H1 (cell line): ENCODE data around the gene MYL5. TPM values are rescaled to one million over a fixed set of nuclear protein-coding genes. Genes with fewer than 3 reads are reported as not detected.
A peak's percentile ranks its signal among the peaks of the same experiment; 100 is the strongest.

ENCODE experiments used
- CTCF ChIA-PET: fragments of 300-600 bp; sonication (Branson Sonifier 250); formaldehyde crosslinking; loops from one replicate; lab custom pipeline; 2021; ENCODE audit not compliant: partially characterized antibody; lab: Charles Lee
- POLR2A ChIA-PET: fragments of 300-600 bp; sonication (Branson Sonifier 250); formaldehyde crosslinking; loops from one replicate; lab custom pipeline; 2021; ENCODE audit warnings: inconsistent platforms; ENCODE audit not compliant: partially characterized antibody; lab: Charles Lee
- DNase-seq, 2 experiments: peaks; one replicate each; pipeline versions ENCODE4 v3.0.0 to v3.0.0-alpha.2; 2010 to 2022; ENCODE audit warnings: low spot score in 2 of 2, low read depth in 1 of 2, mixed read lengths in 1 of 2
- FAIRE-seq: peaks from 2 replicates; lab custom pipeline; 2011; peaks lifted over from hg19 to GRCh38; lab: Jason Lieb, UNC
- H2AFZ ChIP-seq: 2 replicates; pipeline ENCODE4 v1.8.1; 2012; ENCODE audit warnings: low read length, inconsistent platforms
- H2AK5ac ChIP-seq: 2 replicates; pipeline ENCODE4 v1.6.1; 2013; ENCODE audit warnings: low read depth, low read length
- H2BK120ac ChIP-seq: replicated peaks from 2 replicates; pipeline ENCODE3; 2013; ENCODE audit warnings: low read depth, low read length, inconsistent platforms
- H2BK12ac ChIP-seq: 2 replicates; pipeline ENCODE4 v1.6.1; 2013; ENCODE audit warnings: low read depth, low read length
- H2BK15ac ChIP-seq: 2 replicates; pipeline ENCODE4 v1.6.1; 2013; ENCODE audit warnings: low read length
- H2BK20ac ChIP-seq: 2 replicates; pipeline ENCODE4 v1.6.1; 2013; ENCODE audit warnings: low read length
- H2BK5ac ChIP-seq: 2 replicates; pipeline ENCODE4 v1.6.1; 2013; ENCODE audit warnings: low read depth, low read length
- H3K14ac ChIP-seq: 2 replicates; pipeline ENCODE4 v1.6.1; 2013; ENCODE audit warnings: inconsistent platforms; ENCODE audit not compliant: insufficient read length
- H3K18ac ChIP-seq: 2 replicates; pipeline ENCODE4 v1.6.1; 2013; ENCODE audit warnings: low read length; ENCODE audit errors: extremely low read depth
- H3K23ac ChIP-seq: 2 replicates; pipeline ENCODE4 v1.6.1; 2013; ENCODE audit warnings: inconsistent platforms; ENCODE audit not compliant: insufficient read length
- H3K23me2 ChIP-seq: 2 replicates; pipeline ENCODE4 v1.6.1; 2013; ENCODE audit warnings: low read depth, low read length
- H3K27ac ChIP-seq: 2 replicates; pipeline ENCODE4 v1.6.1; 2011; ENCODE audit warnings: low read depth, low read length, inconsistent platforms
- H3K27me3 ChIP-seq, 4 experiments: replicated peaks in 1 of 4; 1 replicate in 1 of 4; 2 replicates in 3 of 4; pipeline versions ENCODE4 v1.6.1 to v1.8.1; 2011 to 2013; ENCODE audit warnings: low read length in 3 of 4, mild to moderate bottlenecking in 3 of 4, inconsistent platforms in 2 of 4, mixed read lengths in 2 of 4, moderate library complexity in 1 of 4; ENCODE audit not compliant: control insufficient read depth in 3 of 4, insufficient read depth in 3 of 4; ENCODE audit errors: extremely low read depth in 1 of 4
- H3K36me3 ChIP-seq, 4 experiments: 2 replicates each; pipeline versions ENCODE4 v1.6.1 to v1.8.1; 2011 to 2013; ENCODE audit warnings: mild to moderate bottlenecking in 4 of 4, low read length in 3 of 4, moderate library complexity in 2 of 4, control low read depth in 1 of 4, inconsistent platforms in 1 of 4; ENCODE audit not compliant: insufficient read depth in 4 of 4, control insufficient read depth in 2 of 4
- H3K4ac ChIP-seq: replicated peaks from 2 replicates; pipeline ENCODE3; 2013; ENCODE audit warnings: low read length, low read depth, mixed read lengths, inconsistent platforms; ENCODE audit not compliant: insufficient read length
- H3K4me1 ChIP-seq, 4 experiments: replicated peaks in 1 of 4; 1 replicate in 1 of 4; 2 replicates in 3 of 4; pipeline versions ENCODE4 v1.6.1 to v1.8.1; 2011 to 2013; ENCODE audit warnings: low read length in 3 of 4, inconsistent platforms in 2 of 4, mixed read lengths in 1 of 4; ENCODE audit not compliant: insufficient read depth in 4 of 4, control insufficient read depth in 3 of 4
- H3K4me2 ChIP-seq, 2 experiments: 2 replicates each; pipeline versions ENCODE4 v1.6.1 to v1.8.1; 2011 to 2013; ENCODE audit warnings: low read depth in 2 of 2, low read length in 2 of 2, control low read depth in 1 of 2, inconsistent platforms in 1 of 2, mild to moderate bottlenecking in 1 of 2; ENCODE audit not compliant: insufficient read depth in 1 of 2
- H3K4me3 ChIP-seq, 4 experiments: fragments of 200-600, 300-600 bp in 1 of 4; sonication (generic), shearing (Covaris generic), sonication (Bioruptor Twin) in 1 of 4; 2 replicates each; pipeline versions ENCODE4 v1.5.1 to v1.8.1; 2011 to 2016; ENCODE audit warnings: low read length in 4 of 4, low read depth in 3 of 4, control low read depth in 2 of 4, inconsistent platforms in 2 of 4, mild to moderate bottlenecking in 2 of 4, mixed read lengths in 1 of 4, moderate library complexity in 1 of 4; ENCODE audit not compliant: insufficient read depth in 2 of 4; ENCODE audit errors: extremely low read depth in 1 of 4
- H3K56ac ChIP-seq: replicated peaks from 2 replicates; pipeline ENCODE3; 2013; ENCODE audit warnings: low read depth, mild to moderate bottlenecking, mixed read lengths, low read length, inconsistent platforms; ENCODE audit not compliant: insufficient read length
- H3K79me1 ChIP-seq: 2 replicates; pipeline ENCODE4 v1.6.1; 2013; ENCODE audit warnings: low read depth, low read length, control low read depth
- H3K79me2 ChIP-seq, 2 experiments: 2 replicates each; pipeline versions ENCODE4 v1.6.1 to v1.8.1; 2012 to 2013; ENCODE audit warnings: low read length in 2 of 2, mild to moderate bottlenecking in 2 of 2, inconsistent platforms in 1 of 2; ENCODE audit not compliant: insufficient read depth in 2 of 2, control insufficient read depth in 1 of 2
- H3K9ac ChIP-seq, 4 experiments: replicated peaks in 1 of 4; 1 replicate in 1 of 4; 2 replicates in 3 of 4; pipeline versions ENCODE4 v1.6.1 to v1.8.1; 2011 to 2013; ENCODE audit warnings: low read depth in 3 of 4, low read length in 3 of 4, control low read depth in 2 of 4, mild to moderate bottlenecking in 2 of 4, moderate library complexity in 2 of 4, inconsistent platforms in 1 of 4; ENCODE audit errors: extremely low read depth in 1 of 4
- H3K9me3 ChIP-seq, 2 experiments: 2 replicates each; pipeline versions ENCODE4 v1.6.1 to v1.8.1; 2012 to 2013; ENCODE audit warnings: mild to moderate bottlenecking in 2 of 2, moderate library complexity in 2 of 2, control low read depth in 1 of 2, inconsistent platforms in 1 of 2, low read depth in 1 of 2, low read length in 1 of 2, mixed read lengths in 1 of 2; ENCODE audit not compliant: insufficient read depth in 2 of 2
- H4K20me1 ChIP-seq, 2 experiments: replicated peaks in 1 of 2; 2 replicates each; pipeline versions ENCODE3 to v1.8.1; 2011 to 2013; ENCODE audit warnings: inconsistent platforms in 2 of 2, low read length in 2 of 2, mild to moderate bottlenecking in 1 of 2; ENCODE audit not compliant: insufficient read depth in 2 of 2, control insufficient read depth in 1 of 2
- H4K5ac ChIP-seq: 2 replicates; pipeline ENCODE4 v1.6.1; 2013; ENCODE audit warnings: low read length, low read depth, mixed read lengths, inconsistent platforms; ENCODE audit not compliant: insufficient read length
- H4K8ac ChIP-seq: 2 replicates; pipeline ENCODE4 v1.8.0; 2013; ENCODE audit warnings: mild to moderate bottlenecking, moderate library complexity, low read length, inconsistent platforms; ENCODE audit not compliant: insufficient read depth; ENCODE audit errors: extremely low read depth
- H4K91ac ChIP-seq: replicated peaks from 2 replicates; pipeline ENCODE3; 2013; ENCODE audit warnings: low read length, mixed read lengths, inconsistent platforms; ENCODE audit not compliant: insufficient read length
- BCL11A ChIP-seq, 2 experiments: IDR thresholded peaks; one replicate each; pipeline ENCODE4 v1.6.1; 2011; ENCODE audit warnings: low read depth in 2 of 2, low read length in 2 of 2, mild to moderate bottlenecking in 2 of 2
- EGR1 ChIP-seq: IDR thresholded peaks from 2 replicates; pipeline ENCODE4 v1.6.1; 2011; ENCODE audit warnings: low read depth, low read length, borderline replicate concordance
- WGBS, 2 experiments: shearing (Covaris generic) in 1 of 2; methylation state at CpG; one replicate each; pipeline versions ENCODE4 v1.1.6 to v1.1.7; 2013 to 2015; ENCODE audit warnings: low lambda C conversion rate in 2 of 2, mixed read lengths in 2 of 2, inconsistent platforms in 1 of 2, low coverage in 1 of 2, missing lambda C conversion rate in 1 of 2; ENCODE audit not compliant: insufficient replicate concordance in 2 of 2, insufficient coverage in 1 of 2, insufficient read length in 1 of 2; ENCODE audit errors: extremely low coverage in 1 of 2, missing lambda C conversion rate in 1 of 2; 5-methylcytosine and 5-hydroxymethylcytosine counted together
- polyA plus RNA-seq, 7 experiments: library from polyadenylated mRNA; depleted of rRNA in 3 of 7; stranded (reverse) in 5 of 7; unstranded in 2 of 7; fragments of >200 nt in 5 of 7; fragments of 200-250 nt in 2 of 7; gene quantifications; 1 replicate in 5 of 7; 2 replicates in 1 of 7; 4 replicates in 1 of 7; pipeline versions ENCODE4 v1.2.1 to v1.2.3, GENCODE V29; 2011 to 2013; ENCODE audit warnings: missing spikeins in 2 of 7, mixed read lengths in 2 of 7
- total RNA-seq: library from RNA; stranded (reverse); fragmentation: NEBNext Ultra II Directional; extraction: Animal tissue kit (Norgen Biotek cat#: 25700); gene quantifications from 2 replicates; pipeline ENCODE4 v1.2.1, GENCODE V29; 2021

The MYL5 gene
- total and polyA plus RNA-seq, 2 of the 8 experiments (the other 6 are each of a cell fraction or from before 2014, with no cell fraction given), result 5.7 to 6.8 TPM

DNA sequence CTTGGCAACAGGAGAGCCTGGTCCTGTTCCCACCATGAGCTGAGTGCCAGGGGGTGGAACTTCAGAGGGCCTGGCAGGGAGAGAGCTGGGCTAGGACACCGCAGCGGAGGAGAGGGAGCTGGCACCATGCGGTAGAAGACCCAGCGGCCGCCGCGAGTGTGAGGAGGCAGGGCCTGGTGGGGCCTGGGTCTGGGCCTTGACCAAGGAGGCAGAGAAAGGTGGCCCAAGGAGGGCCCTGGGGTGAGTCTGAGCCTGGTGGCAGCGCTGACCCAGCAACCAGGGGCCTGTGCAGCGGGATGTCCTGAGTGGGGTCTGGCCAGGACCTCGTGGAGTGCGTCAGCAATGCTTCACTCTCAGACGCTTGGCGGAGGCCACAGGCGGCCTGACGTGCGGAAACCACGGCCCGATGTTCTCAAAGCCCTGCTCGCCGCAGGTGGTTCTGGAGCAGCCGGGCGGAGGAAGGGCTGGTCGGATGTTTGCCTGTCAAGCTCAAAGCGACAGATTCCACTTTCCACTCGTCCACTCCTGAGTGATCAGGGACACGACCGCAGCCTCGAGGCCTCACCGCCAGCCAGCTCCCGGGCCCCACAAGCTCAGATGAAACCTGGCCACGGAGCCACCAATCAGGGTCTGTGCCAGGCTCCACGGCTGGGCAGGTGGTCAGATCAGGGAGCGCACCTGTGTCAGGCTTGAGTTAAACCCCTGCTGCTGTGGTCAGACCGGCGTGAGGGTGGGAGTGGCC, 21.1 kb upstream of the MYL5 start:
- Histone ChIP-seq H3K27me3 (peaks cover 0 to 11% (median 0%) of the 10 kb centered on the region in 4 experiments; a peak in 2 of 7 replicates), H3K9ac (no peak overlapping the region), H3K9me3 (no peaks in the 10 kb centered on the region), H3K4me2 (no peak overlapping the region), H2BK5ac (no peak overlapping the region), H3K79me2 (no peaks in the 10 kb centered on the region), H2BK20ac (no peak overlapping the region), H3K23me2 (no peaks in the 10 kb centered on the region), H4K8ac (peak overlapping the region; percentile 51; the same call in 1 of the 2 replicates), H2BK12ac (no peak overlapping the region), H3K23ac (no peak overlapping the region), H2BK15ac (no peak overlapping the region), H4K91ac (no peak overlapping the region), H3K79me1 (no peaks in the 10 kb centered on the region), H3K36me3 (no peaks in the 10 kb centered on the region), H3K4me3 (no peak overlapping the region), H2AFZ (no peak overlapping the region), H3K4ac (no peak overlapping the region), H3K14ac (no peak overlapping the region), H3K4me1 (peaks cover 0 to 5% (median 0%) of the 10 kb centered on the region in 4 experiments; a peak in 1 of 7 replicates), H3K27ac (no peak overlapping the region), H2BK120ac (no peak overlapping the region), H3K56ac (no peak overlapping the region), H4K20me1 (peaks cover 0 to 6% of the 10 kb centered on the region in 2 experiments), H4K5ac (no peak overlapping the region), H2AK5ac (no peak overlapping the region), H3K18ac (no peak overlapping the region)
- 0 out of 2 replicates have a peak, but pooled peaks have one; percentile 52 for TF ChIP-seq EGR1
- TF ChIP-seq BCL11A (IDR thresholded peaks at IDR 0.05; ENCODE audit: low read depth in 2 of 2, low read length in 2 of 2), result no peak
- DNase-seq (no peak), FAIRE-seq (no peak)
- ChIA-PET POLR2A (interaction anchor here (0.6 to 3.1 kb wide), 4 partner anchors 10 to 46 kb away, joined by 3 to 11 read pairs (median 6); no protein-coding TSS in a partner anchor), CTCF (interaction anchor here (0.6 to 2.5 kb wide), 8 partner anchors 10 to 55 kb away, joined by 3 to 6 read pairs (median 3); partner anchors contain the start of gene PDE6B)
- 92% methylated on average over 35 of the region's 35 CpGs; no CpG with 5 or more reads in 1 of the 2 experiments for WGBS, 2 experiments
